Osteocyte (in vitro differentiated cells): ENCODE results near the gene HLA-DQB1. TPM values are rescaled to one million over a fixed set of nuclear protein-coding genes. Genes with fewer than 3 reads are reported as not detected.

Experiments used
- DNase-seq: peaks from one replicate; pipeline ENCODE4 v3.0.0; 2021; ENCODE audit warnings: mixed read lengths; ENCODE audit not compliant: unreplicated experiment; ENCODE audit errors: extremely low spot score
- H3K27ac Mint-ChIP-seq: one replicate; pipeline ENCODE4 v1.8.0; 2021; ENCODE audit warnings: mild to moderate bottlenecking, mixed read lengths; ENCODE audit not compliant: unreplicated experiment
- H3K27me3 Mint-ChIP-seq: one replicate; pipeline ENCODE4 v1.8.0; 2021; ENCODE audit warnings: mixed read lengths; ENCODE audit not compliant: unreplicated experiment
- H3K36me3 Mint-ChIP-seq: one replicate; pipeline ENCODE4 v1.8.0; 2021; ENCODE audit warnings: mixed read lengths; ENCODE audit not compliant: unreplicated experiment
- H3K4me1 Mint-ChIP-seq: one replicate; pipeline ENCODE4 v1.8.0; 2021; ENCODE audit warnings: mixed read lengths; ENCODE audit not compliant: unreplicated experiment
- H3K4me3 Mint-ChIP-seq: one replicate; pipeline ENCODE4 v1.8.0; 2021; ENCODE audit warnings: mild to moderate bottlenecking, moderate library complexity, mixed read lengths; ENCODE audit not compliant: unreplicated experiment
- H3K9me3 Mint-ChIP-seq: one replicate; pipeline ENCODE4 v1.8.0; 2021; ENCODE audit warnings: mixed read lengths; ENCODE audit not compliant: unreplicated experiment
- CTCF ChIP-seq: fragments of 200-600 bp; sonication (generic); IDR thresholded peaks from 2 replicates; pipeline ENCODE4 v1.5.0; 2021; ENCODE audit warnings: antibody characterized with exemption, mild to moderate bottlenecking, moderate library complexity
- total RNA-seq: library from RNA; stranded (reverse); gene quantifications from 2 replicates; pipeline ENCODE4 v1.2.1, GENCODE V29; 2021

HLA-DQB1 gene
- total RNA-seq, 1 donor from 2014 or later = not detected

DNA sequence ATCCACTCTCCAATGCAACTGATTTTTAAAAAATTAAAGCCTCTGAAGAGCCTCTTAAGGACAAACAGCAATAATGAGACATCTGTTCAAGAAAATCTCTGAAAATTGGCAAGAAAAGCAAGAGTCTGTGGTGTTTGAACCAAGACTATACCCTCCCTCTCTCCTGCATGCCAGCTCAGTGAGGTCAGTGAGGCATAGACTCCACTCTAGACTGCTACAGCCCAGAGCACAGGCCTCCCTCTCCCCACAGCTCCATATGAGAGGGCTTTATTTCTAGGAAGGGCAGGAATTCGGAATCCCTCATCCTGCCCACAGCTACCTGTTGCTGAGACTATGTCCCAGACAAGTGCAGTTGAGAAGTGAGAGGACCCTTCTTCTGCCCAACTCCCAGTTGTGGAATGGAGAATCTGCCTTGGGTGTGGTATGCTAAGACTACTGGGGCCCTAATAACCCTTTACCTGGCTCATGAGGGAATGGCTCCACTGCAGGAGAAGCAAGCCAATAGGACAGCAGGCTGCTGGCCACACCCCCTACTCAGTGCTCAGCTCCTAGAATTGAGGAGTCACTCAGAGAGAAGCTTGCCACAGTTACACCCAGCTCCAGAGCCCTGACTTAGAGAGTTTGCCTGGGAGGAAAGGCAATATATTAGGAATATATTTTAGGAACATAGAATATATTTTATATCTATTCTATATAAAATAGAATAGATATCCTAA is 51.9 kb downstream of the HLA-DQB1 start:
- Mint-ChIP-seq H3K27ac (no peak overlapping the region), H3K27me3 (peaks cover 2% of the 10 kb centered on the region), H3K9me3 (peaks cover 5% of the 10 kb centered on the region), H3K4me1 (no peaks in the 10 kb centered on the region), H3K4me3 (no peak overlapping the region), H3K36me3 (no peaks in the 10 kb centered on the region)
- TF ChIP-seq CTCF = no peak
- no peak for DNase-seq

DNA sequence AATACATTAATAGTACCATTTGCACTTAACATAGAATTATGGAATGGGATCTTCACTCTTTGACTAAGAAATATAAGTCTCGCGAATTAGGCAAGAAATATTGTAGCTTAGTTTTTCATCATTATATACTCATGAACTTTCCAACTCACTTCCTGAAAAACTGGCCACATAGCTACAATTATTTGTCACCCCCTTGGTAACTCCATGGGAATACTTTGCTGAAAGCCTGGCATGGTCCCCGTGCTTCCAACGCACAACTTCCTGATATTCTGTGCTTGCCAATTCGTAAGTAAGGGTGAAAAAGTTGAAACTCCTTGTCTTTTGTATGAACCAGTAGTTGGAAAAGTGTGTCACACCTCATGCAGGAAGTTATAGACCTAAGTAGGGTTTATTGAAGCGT is 53.0 kb downstream of the HLA-DQB1 start:
- Mint-ChIP-seq H3K4me1 (peaks cover 2% of the 10 kb centered on the region), H3K4me3 (no peak overlapping the region), H3K9me3 (peaks cover 5% of the 10 kb centered on the region), H3K36me3 (no peaks in the 10 kb centered on the region), H3K27me3 (peaks cover 2% of the 10 kb centered on the region), H3K27ac (no peak overlapping the region)
- no peak for DNase-seq
- no peak for TF ChIP-seq CTCF

GRCh38 chr6:32610682-32611296 is 55.7 kb downstream of the HLA-DQB1 start:
- H3K36me3 Mint-ChIP-seq = no peaks in the 10 kb centered on the region

DNA sequence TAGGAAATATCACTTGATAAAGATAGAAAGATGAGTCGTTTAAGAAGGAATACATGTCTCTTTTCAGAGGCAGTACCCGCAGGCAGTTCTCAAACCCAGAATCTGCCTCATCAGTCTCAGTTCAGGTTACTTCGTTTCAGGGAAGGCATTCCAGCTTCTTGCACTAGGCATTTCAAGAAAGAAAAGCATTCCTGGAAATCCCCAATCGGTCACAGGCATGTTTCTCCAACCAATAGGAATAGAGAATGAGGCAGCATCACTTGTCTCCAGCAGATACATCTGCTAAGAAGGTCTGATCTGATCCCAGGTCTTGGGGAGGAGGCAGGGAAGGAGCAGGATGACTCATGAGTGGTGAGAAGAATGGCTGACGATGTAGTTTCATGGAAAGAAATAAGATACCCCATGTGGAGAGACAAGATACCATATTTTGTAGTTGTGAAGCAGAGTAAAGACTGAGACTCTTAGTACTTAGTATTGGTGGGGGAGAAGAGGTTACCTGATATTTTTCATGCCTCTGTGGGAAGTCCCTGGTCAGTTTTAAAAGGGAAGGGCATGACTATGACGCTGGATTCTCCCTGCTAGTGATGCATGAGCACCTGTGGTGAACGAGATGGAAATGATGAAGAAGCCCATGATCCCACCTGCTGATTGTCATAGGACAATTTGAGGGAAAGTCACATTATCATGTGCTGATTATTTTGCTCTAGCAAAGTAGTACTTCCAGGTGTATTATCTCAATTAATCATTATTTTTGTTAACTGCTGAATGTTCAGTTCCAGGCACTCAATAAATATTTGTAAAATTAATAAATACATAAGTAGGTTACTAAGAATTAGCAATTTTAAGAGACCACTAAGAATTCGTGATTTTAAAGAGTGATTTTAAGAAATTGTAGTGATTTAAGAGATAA is 56.5 kb downstream of the HLA-DQB1 start:
- TF ChIP-seq CTCF = no peak
- Mint-ChIP-seq H3K27me3 (peaks cover 7% of the 10 kb centered on the region), H3K9me3 (no peaks in the 10 kb centered on the region), H3K4me3 (no peak overlapping the region), H3K4me1 (peaks cover 2% of the 10 kb centered on the region), H3K27ac (no peak overlapping the region), H3K36me3 (no peaks in the 10 kb centered on the region)
- no peak for DNase-seq

More at GRCh38 chr6:32610682-32611296, 55.7 kb downstream of the HLA-DQB1 start:
- DNase-seq = no peak
- H3K9me3 Mint-ChIP-seq = no peaks in the 10 kb centered on the region
- no peak for TF ChIP-seq CTCF
- H3K27me3 Mint-ChIP-seq = peaks cover 7% of the 10 kb centered on the region
- H3K27ac Mint-ChIP-seq = no peak overlapping the region
- no peak overlapping the region for H3K4me3 Mint-ChIP-seq
- peaks cover 2% of the 10 kb centered on the region for H3K4me1 Mint-ChIP-seq

Other genes starting within 250 kb of the HLA-DQB1 start
- gene HLA-DRA, start 226.8 kb downstream of the HLA-DQB1 start, total RNA-seq = not detected in 2 replicates
- not detected in 2 replicates for gene HLA-DRB5, start 136.4 kb downstream of the HLA-DQB1 start, total RNA-seq
- gene HLA-DRB1, start 76.8 kb downstream of the HLA-DQB1 start, total RNA-seq = not detected in 2 replicates
- not detected in 2 replicates for gene HLA-DQA1, start 29.3 kb downstream of the HLA-DQB1 start, total RNA-seq
- not detected in 2 replicates for gene HLA-DQA2, start 74.7 kb upstream of the HLA-DQB1 start, total RNA-seq
- not detected in 2 replicates for gene HLA-DQB2, start 96.9 kb upstream of the HLA-DQB1 start, total RNA-seq
- 0.24 and 0.57 TPM in 2 replicates for gene HLA-DOB, start 150.3 kb upstream of the HLA-DQB1 start, total RNA-seq
- 50.1 and 51.9 TPM in 2 replicates for gene TAP2, start 172.1 kb upstream of the HLA-DQB1 start, total RNA-seq
- 66.1 and 68.8 TPM in 2 replicates for gene PSMB8, start 177.4 kb upstream of the HLA-DQB1 start, total RNA-seq
- gene TAP1, start 187.0 kb upstream of the HLA-DQB1 start, total RNA-seq = 33.2 and 34.5 TPM in 2 replicates
- gene PSMB9, start 187.5 kb upstream of the HLA-DQB1 start, total RNA-seq = 20.8 and 26.2 TPM in 2 replicates